HepG2 (cell line): Measurements from ENCODE around the gene IWS1. TPM values are rescaled to one million over a fixed set of nuclear protein-coding genes. Genes with fewer than 3 reads are reported as not detected.

Experiments used
- ATAC-seq: fragments of 200-7000 bp; cut with Tn5 transposase; 3 replicates; pipeline ENCODE4 v1.9.1; 2020; ENCODE audit warnings: mild to moderate bottlenecking, moderate library complexity
- BruUV-seq: library from RNA; stranded (reverse); fragments of 400-500 nt; replicated peaks from 2 replicates; lab custom pipeline; 2021; lab: Mats Ljungman, UMichigan
- CTCF ChIA-PET: fragments of 300-600 bp; formaldehyde crosslinking; extraction: SDS; loops from one replicate; lab custom pipeline; 2021; ENCODE audit warnings: low total read pairs, inconsistent platforms, low intra/inter-chr PET ratio; lab: Yijun Ruan, JAX
- POLR2A ChIA-PET: fragments of 350-600 bp; sonication (Branson Sonifier 250); formaldehyde crosslinking; loops from one replicate; lab custom pipeline; 2020; ENCODE audit warnings: antibody characterized with exemption, inconsistent platforms; lab: Yijun Ruan, JAX
- DNase-seq: peaks from one replicate; pipeline ENCODE4 v3.0.0-alpha.2; 2015; ENCODE audit warnings: low spot score
- FAIRE-seq: peaks from 3 replicates; lab custom pipeline; 2011; peaks lifted over from hg19 to GRCh38; lab: Jason Lieb, UNC
- H2AFZ ChIP-seq: one replicate; pipeline ENCODE4 v1.6.1; 2011; ENCODE audit warnings: low read length, inconsistent platforms
- H3K27ac ChIP-seq: fragments of 300-600 bp; 3 replicates; pipeline ENCODE4 v1.8.0; 2011; ENCODE audit warnings: mixed run types, mild to moderate bottlenecking, mixed read lengths, low read length, inconsistent platforms; ENCODE audit not compliant: insufficient read depth; ENCODE audit errors: extremely low read length
- H3K27me3 ChIP-seq, 2 experiments: fragments of 200-600 bp in 1 of 2; 2 replicates in 1 of 2; 3 replicates in 1 of 2; pipeline versions ENCODE4 v1.6.0 to v1.8.0; 2011; ENCODE audit warnings: low read length in 2 of 2, mild to moderate bottlenecking in 2 of 2, moderate library complexity in 2 of 2, inconsistent platforms in 1 of 2; ENCODE audit not compliant: insufficient read depth in 2 of 2, control insufficient read depth in 1 of 2
- H3K36me3 ChIP-seq, 2 experiments: fragments of 200-600 bp in 1 of 2; replicated peaks in 1 of 2; 2 replicates in 1 of 2; 3 replicates in 1 of 2; pipeline versions ENCODE4 v1.5.1 to v1.8.0; 2011; ENCODE audit warnings: low read length in 2 of 2, inconsistent platforms in 1 of 2; ENCODE audit not compliant: insufficient read depth in 2 of 2, control insufficient read depth in 1 of 2
- H3K4me1 ChIP-seq: 2 replicates; pipeline ENCODE4 v1.5.1; 2012; ENCODE audit warnings: low read length, inconsistent platforms; ENCODE audit not compliant: insufficient read depth
- H3K4me2 ChIP-seq: 2 replicates; pipeline ENCODE4 v1.6.0; 2011; ENCODE audit warnings: low read depth, low read length, inconsistent platforms
- H3K4me3 ChIP-seq, 3 experiments: fragments of 200-600 bp in 1 of 3; sonication (generic), shearing (Covaris generic) in 1 of 3; replicated peaks in 1 of 3; 2 replicates each; pipeline ENCODE4 v1.5.1; 2011 to 2016; ENCODE audit warnings: low read length in 3 of 3, inconsistent platforms in 2 of 3, low read depth in 2 of 3, mild to moderate bottlenecking in 2 of 3, control low read depth in 1 of 3, mixed read lengths in 1 of 3; ENCODE audit not compliant: insufficient read depth in 1 of 3
- H3K79me2 ChIP-seq: one replicate; pipeline ENCODE4 v1.6.1; 2011; ENCODE audit warnings: low read length, inconsistent platforms; ENCODE audit not compliant: insufficient read depth
- H3K9ac ChIP-seq: 2 replicates; pipeline ENCODE4 v1.6.0; 2011; ENCODE audit warnings: mild to moderate bottlenecking, low read depth, low read length, inconsistent platforms; ENCODE audit not compliant: insufficient read depth
- H3K9me3 ChIP-seq: 2 replicates; pipeline ENCODE4 v1.5.1; 2012; ENCODE audit warnings: mild to moderate bottlenecking, low read length
- H4K20me1 ChIP-seq: 2 replicates; pipeline ENCODE4 v1.6.0; 2011; ENCODE audit warnings: inconsistent platforms, mild to moderate bottlenecking, low read length, moderate library complexity; ENCODE audit not compliant: insufficient read depth
- ARID2 ChIP-seq: sonication (generic); formaldehyde crosslinking; IDR thresholded peaks from 2 replicates; pipeline ENCODE4 v1.8.1; 2022; ENCODE audit warnings: mild to moderate bottlenecking, missing genetic modification reagents, borderline replicate concordance
- BCL6 ChIP-seq: IDR thresholded peaks from 2 replicates; pipeline ENCODE4 v1.6.1; 2016; ENCODE audit warnings: missing genetic modification reagents, missing compliant biosample characterization
- CERS6 ChIP-seq: sonication (generic); formaldehyde crosslinking; IDR thresholded peaks from 2 replicates; pipeline ENCODE4 v1.5.0; 2020; ENCODE audit warnings: missing genetic modification reagents
- CREB1 ChIP-seq, 2 experiments: fragments of 450-650 bp in 1 of 2; IDR thresholded peaks; 2 replicates each; pipeline ENCODE4 v1.6.1; 2016 to 2017; ENCODE audit warnings: control low read depth in 1 of 2, mild to moderate bottlenecking in 1 of 2, missing compliant biosample characterization in 1 of 2, missing genetic modification characterization in 1 of 2
- MED13 ChIP-seq: sonication (generic); formaldehyde crosslinking; IDR thresholded peaks from 2 replicates; pipeline ENCODE4 v1.5.0; 2020; ENCODE audit warnings: missing genetic modification reagents
- MIXL1 ChIP-seq: IDR thresholded peaks from 2 replicates; pipeline ENCODE4 v1.6.1; 2016
- NPAS2 ChIP-seq: sonication (generic); formaldehyde crosslinking; IDR thresholded peaks from 2 replicates; pipeline ENCODE4 v1.8.0; 2022; ENCODE audit warnings: mild to moderate bottlenecking, missing genetic modification reagents, borderline replicate concordance
- PHF5A ChIP-seq: IDR thresholded peaks from one replicate; pipeline ENCODE4 v1.6.1; 2018; ENCODE audit warnings: low read depth, missing genetic modification reagents; ENCODE audit not compliant: unreplicated experiment
- SRY ChIP-seq: sonication (generic); formaldehyde crosslinking; IDR thresholded peaks from 2 replicates; pipeline ENCODE4 v1.8.0; 2022; ENCODE audit warnings: mild to moderate bottlenecking, missing genetic modification reagents
- ZEB1 ChIP-seq: IDR thresholded peaks from 2 replicates; pipeline ENCODE4 v1.6.1; 2012; ENCODE audit warnings: mild to moderate bottlenecking, low read depth, inconsistent platforms; ENCODE audit not compliant: insufficient replicate concordance
- ZFAT ChIP-seq: sonication (generic); formaldehyde crosslinking; conservative IDR thresholded peaks from 2 replicates; pipeline ENCODE4 v1.8.1; 2023; ENCODE audit warnings: missing genetic modification reagents, inconsistent platforms
- ZFP37 ChIP-seq: sonication (generic); formaldehyde crosslinking; IDR thresholded peaks from 2 replicates; pipeline ENCODE4 v1.4.0; 2020; ENCODE audit warnings: missing genetic modification reagents, borderline replicate concordance
- ZHX2 ChIP-seq, 2 experiments: sonication (generic) in 1 of 2; formaldehyde crosslinking in 1 of 2; IDR thresholded peaks; 2 replicates each; pipeline versions ENCODE4 v1.6.1 to v1.9.0; 2014 to 2022; ENCODE audit warnings: antibody characterized with exemption in 1 of 2, borderline replicate concordance in 1 of 2, inconsistent platforms in 1 of 2, low read depth in 1 of 2, missing genetic modification reagents in 1 of 2
- ZNF143 ChIP-seq: sonication (generic); formaldehyde crosslinking; IDR thresholded peaks from 2 replicates; pipeline ENCODE4 v1.4.0; 2020; ENCODE audit warnings: missing genetic modification reagents
- ZNF503 ChIP-seq: sonication (generic); formaldehyde crosslinking; IDR thresholded peaks from 2 replicates; pipeline ENCODE4 v1.4.0; 2020; ENCODE audit warnings: missing genetic modification reagents
- ZSCAN20 ChIP-seq: sonication (generic); formaldehyde crosslinking; IDR thresholded peaks from 2 replicates; pipeline ENCODE4 v1.4.0; 2020; ENCODE audit warnings: missing genetic modification reagents, mild to moderate bottlenecking, borderline replicate concordance
- ZSCAN30 ChIP-seq: sonication (generic); formaldehyde crosslinking; IDR thresholded peaks from 2 replicates; pipeline ENCODE4 v1.5.0; 2020; ENCODE audit warnings: mild to moderate bottlenecking, missing genetic modification reagents
- WGBS: methylation state at CpG from one replicate; pipeline ENCODE4 v1.1.6; 2017; ENCODE audit warnings: low lambda C conversion rate; 5-methylcytosine and 5-hydroxymethylcytosine counted together
- in situ Hi-C: cut with HindIII; loops from 2 replicates; pipeline ENCODE4 v1.10.0; 2017; ENCODE audit warnings: low pct_unique_long_range_greater_than_20kb; ENCODE audit not compliant: extremely low pct_ligation_motif_present
- intact Hi-C: fragments of 100-400 bp; cut with micrococcal nuclease; formaldehyde crosslinking; loops from one replicate; pipeline ENCODE4 v1.10.0; 2022; ENCODE audit not compliant: unreplicated experiment
- polyA plus RNA-seq, 8 experiments: library from polyadenylated mRNA; depleted of rRNA in 3 of 8; stranded (reverse) in 7 of 8; unstranded in 1 of 8; fragments of >200 nt; fragmentation: Illumina TruSeq in 4 of 8; extraction: Trizol in 4 of 8; gene quantifications; 2 replicates each; pipeline versions ENCODE4 v1.2.1 to v1.2.3, GENCODE V29; 2011 to 2016; ENCODE audit warnings: low read depth in 4 of 8, missing spikeins in 1 of 8, mixed read lengths in 1 of 8; ENCODE audit not compliant: insufficient read depth in 1 of 8
- total RNA-seq, 5 experiments: library from RNA; depleted of rRNA; stranded (reverse); fragments of >200 nt; fragmentation: Illumina TruSeq; extraction: Trizol; gene quantifications; 2 replicates each; pipeline ENCODE4 v1.2.3, GENCODE V29; 2016; ENCODE audit warnings: low read depth in 1 of 5

The IWS1 gene
- total and polyA plus RNA-seq, 2 of the 13 experiments (the other 11 are each of a cell fraction or from before 2014, with no cell fraction given): 28.9 to 62.3 TPM

GRCh38 chr2:127514076-127514475 lies 12.2 kb downstream of the IWS1 start:
- CTCF ChIA-PET: no interaction called here
- no peak overlapping the region for H3K4me2 ChIP-seq
- H3K79me2 ChIP-seq: peaks cover 95% of the 10 kb centered on the region
- DNase-seq: no peak
- peaks cover 15 to 54% of the 10 kb centered on the region in 2 experiments for H3K36me3 ChIP-seq
- POLR2A ChIA-PET: interaction anchor here (7.1 kb wide), 1 partner anchor 12 kb away, joined by 41 read pairs; the partner anchor contains the start of gene IWS1
- no peak overlapping the region for H2AFZ ChIP-seq
- H3K27me3 ChIP-seq: no peaks in the 10 kb centered on the region
- BruUV-seq: no TSS peak
- FAIRE-seq: no peak
- in situ Hi-C loops: no loop called here
- no peak overlapping the region for H3K4me3 ChIP-seq
- H3K9me3 ChIP-seq: no peaks in the 10 kb centered on the region
- peak overlapping the region; percentile 5 for H3K27ac ChIP-seq
- TF ChIP-seq ZNF503 (CRISPR knock-in tag) (no peak), ARID2 (CRISPR knock-in tag) (no peak), CERS6 (CRISPR knock-in tag) (no peak), PHF5A (no peak), ZEB1 (no peak), ZSCAN20 (no peak), MIXL1 (CRISPR knock-in tag) (no peak), ZFP37 (no peak), CREB1 (IDR thresholded peaks at IDR 0.05) (no peak), CREB1 (CRISPR knock-in tag; IDR thresholded peaks at IDR 0.05) (no peak), MED13 (CRISPR knock-in tag) (no peak), ZHX2 (IDR thresholded peaks at IDR 0.05; ENCODE audit: low read depth) (no peak), ZHX2 (CRISPR knock-in tag; IDR thresholded peaks at IDR 0.05; ENCODE audit: borderline replicate concordance) (no peak), ZSCAN30 (CRISPR knock-in tag) (no peak), BCL6 (CRISPR knock-in tag) (no peak), ZFAT (CRISPR knock-in tag) (no peak), NPAS2 (no peak), ZNF143 (no peak), SRY (CRISPR knock-in tag) (no peak)
- H4K20me1 ChIP-seq: peaks cover 38% of the 10 kb centered on the region
- intact Hi-C loops: no loop called here
- H3K4me1 ChIP-seq: peaks cover 49% of the 10 kb centered on the region
- ATAC-seq: no peak
- no peak overlapping the region for H3K9ac ChIP-seq
- WGBS: 87% methylated on average over 10 of the region's 10 CpGs
